GM12891 (cell line): ENCODE results near the gene SLC2A9.

Source experiments
- PAX5 ChIP-seq: IDR thresholded peaks from 2 replicates; pipeline ENCODE4 v1.6.1; 2011; ENCODE audit warnings: low read length, moderate library complexity, mild to moderate bottlenecking; ENCODE audit not compliant: insufficient read depth, severe bottlenecking
- POLR2A ChIP-seq: IDR thresholded peaks from 2 replicates; pipeline ENCODE4 v1.6.1; 2011; ENCODE audit warnings: low read depth, low read length, control low read depth
- POLR2AphosphoS5 ChIP-seq: IDR thresholded peaks from 2 replicates; pipeline ENCODE4 v1.6.1; 2011; ENCODE audit warnings: low read depth, low read length, control low read depth
- POU2F2 ChIP-seq: IDR thresholded peaks from 2 replicates; pipeline ENCODE4 v1.6.1; 2011; ENCODE audit warnings: low read depth, mild to moderate bottlenecking, control low read depth, low read length, moderate library complexity
- SPI1 ChIP-seq: IDR thresholded peaks from 2 replicates; pipeline ENCODE4 v1.6.1; 2011; ENCODE audit warnings: low read depth, low read length, control low read depth
- TAF1 ChIP-seq: IDR thresholded peaks from 2 replicates; pipeline ENCODE4 v1.6.1; 2011; ENCODE audit warnings: low read depth, low read length, control low read depth

DNA sequence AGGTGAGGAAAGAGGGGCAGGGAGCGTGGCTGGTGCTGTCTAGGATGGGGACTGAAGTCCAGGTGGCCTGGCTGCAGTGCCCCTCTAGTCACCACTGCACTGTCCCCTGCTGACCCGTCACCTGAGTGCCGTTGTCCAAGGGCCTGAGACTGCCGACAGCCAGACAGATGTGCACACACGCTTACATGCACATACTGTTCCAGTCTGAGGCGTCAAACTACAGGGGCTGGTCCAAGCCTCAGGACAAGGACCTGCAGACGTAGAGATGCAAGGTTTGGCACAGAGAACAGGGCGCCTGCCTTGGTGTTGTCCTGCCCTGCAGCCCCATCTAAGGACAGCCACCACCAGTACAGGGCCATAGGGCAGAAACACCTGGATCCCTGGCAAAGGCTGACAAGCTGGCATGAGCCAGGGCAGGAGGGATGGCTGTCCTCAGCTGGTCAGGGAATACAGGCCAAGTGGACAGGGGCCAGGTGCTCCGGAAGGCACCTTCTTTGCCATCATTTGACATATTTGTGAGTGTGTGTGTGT lies 1.7 kb downstream of the SLC2A9 start:
- TF ChIP-seq POLR2A (no peak), POLR2AphosphoS5 (no peak), TAF1 (no peak), PAX5 (no peak), SPI1 (no peak), POU2F2 (no peak)
